HepG2 (cell line): Measurements from ENCODE around the gene BCL11B. TPM values are rescaled to one million over a fixed set of nuclear protein-coding genes. Genes with fewer than 3 reads are reported as not detected.

Experiments used
- ATAC-seq: fragments of 200-7000 bp; cut with Tn5 transposase; 3 replicates; pipeline ENCODE4 v1.9.1; 2020; ENCODE audit warnings: mild to moderate bottlenecking, moderate library complexity
- BruUV-seq: library from RNA; stranded (reverse); fragments of 400-500 nt; replicated peaks from 2 replicates; lab custom pipeline; 2021; lab: Mats Ljungman, UMichigan
- CTCF ChIA-PET: fragments of 300-600 bp; formaldehyde crosslinking; extraction: SDS; loops from one replicate; lab custom pipeline; 2021; ENCODE audit warnings: low total read pairs, inconsistent platforms, low intra/inter-chr PET ratio; lab: Yijun Ruan, JAX
- POLR2A ChIA-PET: fragments of 350-600 bp; sonication (Branson Sonifier 250); formaldehyde crosslinking; loops from one replicate; lab custom pipeline; 2020; ENCODE audit warnings: antibody characterized with exemption, inconsistent platforms; lab: Yijun Ruan, JAX
- DNase-seq: peaks from one replicate; pipeline ENCODE4 v3.0.0-alpha.2; 2015; ENCODE audit warnings: low spot score
- FAIRE-seq: peaks from 3 replicates; lab custom pipeline; 2011; peaks lifted over from hg19 to GRCh38; lab: Jason Lieb, UNC
- H2AFZ ChIP-seq: one replicate; pipeline ENCODE4 v1.6.1; 2011; ENCODE audit warnings: low read length, inconsistent platforms
- H3K27ac ChIP-seq: fragments of 300-600 bp; 3 replicates; pipeline ENCODE4 v1.8.0; 2011; ENCODE audit warnings: mixed run types, mild to moderate bottlenecking, mixed read lengths, low read length, inconsistent platforms; ENCODE audit not compliant: insufficient read depth; ENCODE audit errors: extremely low read length
- H3K27me3 ChIP-seq, 2 experiments: fragments of 200-600 bp in 1 of 2; 2 replicates in 1 of 2; 3 replicates in 1 of 2; pipeline versions ENCODE4 v1.6.0 to v1.8.0; 2011; ENCODE audit warnings: low read length in 2 of 2, mild to moderate bottlenecking in 2 of 2, moderate library complexity in 2 of 2, inconsistent platforms in 1 of 2; ENCODE audit not compliant: insufficient read depth in 2 of 2, control insufficient read depth in 1 of 2
- H3K36me3 ChIP-seq, 2 experiments: fragments of 200-600 bp in 1 of 2; replicated peaks in 1 of 2; 2 replicates in 1 of 2; 3 replicates in 1 of 2; pipeline versions ENCODE4 v1.5.1 to v1.8.0; 2011; ENCODE audit warnings: low read length in 2 of 2, inconsistent platforms in 1 of 2; ENCODE audit not compliant: insufficient read depth in 2 of 2, control insufficient read depth in 1 of 2
- H3K4me1 ChIP-seq: 2 replicates; pipeline ENCODE4 v1.5.1; 2012; ENCODE audit warnings: low read length, inconsistent platforms; ENCODE audit not compliant: insufficient read depth
- H3K4me2 ChIP-seq: 2 replicates; pipeline ENCODE4 v1.6.0; 2011; ENCODE audit warnings: low read depth, low read length, inconsistent platforms
- H3K4me3 ChIP-seq, 3 experiments: fragments of 200-600 bp in 1 of 3; sonication (generic), shearing (Covaris generic) in 1 of 3; replicated peaks in 1 of 3; 2 replicates each; pipeline ENCODE4 v1.5.1; 2011 to 2016; ENCODE audit warnings: low read length in 3 of 3, inconsistent platforms in 2 of 3, low read depth in 2 of 3, mild to moderate bottlenecking in 2 of 3, control low read depth in 1 of 3, mixed read lengths in 1 of 3; ENCODE audit not compliant: insufficient read depth in 1 of 3
- H3K79me2 ChIP-seq: one replicate; pipeline ENCODE4 v1.6.1; 2011; ENCODE audit warnings: low read length, inconsistent platforms; ENCODE audit not compliant: insufficient read depth
- H3K9ac ChIP-seq: 2 replicates; pipeline ENCODE4 v1.6.0; 2011; ENCODE audit warnings: mild to moderate bottlenecking, low read depth, low read length, inconsistent platforms; ENCODE audit not compliant: insufficient read depth
- H3K9me3 ChIP-seq: 2 replicates; pipeline ENCODE4 v1.5.1; 2012; ENCODE audit warnings: mild to moderate bottlenecking, low read length
- H4K20me1 ChIP-seq: 2 replicates; pipeline ENCODE4 v1.6.0; 2011; ENCODE audit warnings: inconsistent platforms, mild to moderate bottlenecking, low read length, moderate library complexity; ENCODE audit not compliant: insufficient read depth
- HOXA5 ChIP-seq: sonication (generic); formaldehyde crosslinking; IDR thresholded peaks from 2 replicates; pipeline ENCODE4 v1.4.0; 2020; ENCODE audit warnings: missing genetic modification reagents
- KDM5A ChIP-seq: fragments of 200-600 bp; sonication (generic); IDR thresholded peaks from 2 replicates; pipeline ENCODE4 v1.7.0; 2018; ENCODE audit warnings: antibody characterized with exemption, mild to moderate bottlenecking, low read length, borderline replicate concordance
- ZNF260 ChIP-seq: sonication (generic); formaldehyde crosslinking; IDR thresholded peaks from 2 replicates; pipeline ENCODE4 v1.4.0; 2020; ENCODE audit warnings: missing genetic modification reagents, low read depth, mild to moderate bottlenecking, borderline replicate concordance
- ZNF761 ChIP-seq: sonication (generic); formaldehyde crosslinking; conservative IDR thresholded peaks from 2 replicates; pipeline ENCODE4 v1.4.0; 2020; ENCODE audit warnings: mild to moderate bottlenecking, missing genetic modification reagents
- WGBS: methylation state at CpG from one replicate; pipeline ENCODE4 v1.1.6; 2017; ENCODE audit warnings: low lambda C conversion rate; 5-methylcytosine and 5-hydroxymethylcytosine counted together
- in situ Hi-C: cut with HindIII; loops from 2 replicates; pipeline ENCODE4 v1.10.0; 2017; ENCODE audit warnings: low pct_unique_long_range_greater_than_20kb; ENCODE audit not compliant: extremely low pct_ligation_motif_present
- intact Hi-C: fragments of 100-400 bp; cut with micrococcal nuclease; formaldehyde crosslinking; loops from one replicate; pipeline ENCODE4 v1.10.0; 2022; ENCODE audit not compliant: unreplicated experiment
- polyA plus RNA-seq, 8 experiments: library from polyadenylated mRNA; depleted of rRNA in 3 of 8; stranded (reverse) in 7 of 8; unstranded in 1 of 8; fragments of >200 nt; fragmentation: Illumina TruSeq in 4 of 8; extraction: Trizol in 4 of 8; gene quantifications; 2 replicates each; pipeline versions ENCODE4 v1.2.1 to v1.2.3, GENCODE V29; 2011 to 2016; ENCODE audit warnings: low read depth in 4 of 8, missing spikeins in 1 of 8, mixed read lengths in 1 of 8; ENCODE audit not compliant: insufficient read depth in 1 of 8
- total RNA-seq, 5 experiments: library from RNA; depleted of rRNA; stranded (reverse); fragments of >200 nt; fragmentation: Illumina TruSeq; extraction: Trizol; gene quantifications; 2 replicates each; pipeline ENCODE4 v1.2.3, GENCODE V29; 2016; ENCODE audit warnings: low read depth in 1 of 5
- TF ChIP-seq, protein P1 (sequence below): sonication (generic); formaldehyde crosslinking; IDR thresholded peaks from 2 replicates; pipeline ENCODE4 v1.4.0; 2020; ENCODE audit warnings: missing genetic modification reagents
- TF ChIP-seq, protein P2 (sequence below): sonication (generic); formaldehyde crosslinking; IDR thresholded peaks from 2 replicates; pipeline ENCODE4 v1.4.0; 2020; ENCODE audit warnings: missing genetic modification reagents, low read depth, mild to moderate bottlenecking, borderline replicate concordance
- TF ChIP-seq, protein P3 (sequence below): sonication (generic); formaldehyde crosslinking; IDR thresholded peaks from 2 replicates; pipeline ENCODE4 v1.8.1; 2023; ENCODE audit warnings: mild to moderate bottlenecking, inconsistent platforms, moderate library complexity, missing genetic modification reagents, borderline replicate concordance

The BCL11B gene
- total and polyA plus RNA-seq, 2 of the 13 experiments (the other 11 are each of a cell fraction or from before 2014, with no cell fraction given) = not detected

DNA sequence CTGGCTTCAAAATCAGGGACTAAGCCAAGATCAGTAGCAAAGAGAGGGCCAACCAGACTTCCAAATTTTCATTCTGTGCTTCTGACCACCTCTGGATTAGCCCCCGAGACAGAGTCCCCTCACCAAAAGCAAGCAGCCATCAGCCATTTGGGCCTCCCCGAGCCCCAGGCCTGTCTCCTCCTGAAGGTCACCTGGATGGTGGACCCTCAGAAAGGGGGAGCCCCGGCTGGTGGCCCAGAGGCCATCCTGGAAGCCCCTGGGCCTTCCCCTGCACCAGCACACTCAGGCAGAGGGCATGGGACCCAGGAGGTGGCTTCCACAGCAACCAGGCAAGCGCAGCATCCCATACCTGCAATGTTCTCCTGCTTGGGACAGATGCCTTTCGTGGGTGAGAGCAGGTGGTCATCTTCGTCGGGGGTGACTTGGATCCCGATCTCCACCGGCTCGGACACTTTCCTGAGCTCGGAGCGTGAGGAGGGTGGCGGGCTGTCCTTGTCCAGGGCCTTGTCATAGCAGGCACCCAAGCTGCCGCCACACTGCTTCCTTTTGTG, 14.8 kb downstream of the BCL11B start:
- Histone ChIP-seq H3K27me3 (peaks cover 3 to 70% of the 10 kb centered on the region in 2 experiments; a peak in 4 of 5 replicates), H4K20me1 (no peaks in the 10 kb centered on the region), H3K27ac (no peak overlapping the region), H3K36me3 (no peaks in the 10 kb centered on the region), H3K4me1 (no peaks in the 10 kb centered on the region), H2AFZ (no peak overlapping the region), H3K9me3 (no peaks in the 10 kb centered on the region), H3K4me3 (no peak overlapping the region), H3K79me2 (no peaks in the 10 kb centered on the region), H3K9ac (no peak overlapping the region), H3K4me2 (no peak overlapping the region)
- ChIA-PET POLR2A (no interaction called here), CTCF (no interaction called here)
- in situ Hi-C loops = loop anchor here (25.0 kb wide), 2 partner anchors 1120 to 1270 kb away; no protein-coding TSS in a partner anchor
- WGBS = 21% methylated on average over 11 of the region's 14 CpGs
- no TSS peak for BruUV-seq
- DNase-seq (no peak), FAIRE-seq (no peak), ATAC-seq (no peak)
- TF ChIP-seq, protein P1, sequence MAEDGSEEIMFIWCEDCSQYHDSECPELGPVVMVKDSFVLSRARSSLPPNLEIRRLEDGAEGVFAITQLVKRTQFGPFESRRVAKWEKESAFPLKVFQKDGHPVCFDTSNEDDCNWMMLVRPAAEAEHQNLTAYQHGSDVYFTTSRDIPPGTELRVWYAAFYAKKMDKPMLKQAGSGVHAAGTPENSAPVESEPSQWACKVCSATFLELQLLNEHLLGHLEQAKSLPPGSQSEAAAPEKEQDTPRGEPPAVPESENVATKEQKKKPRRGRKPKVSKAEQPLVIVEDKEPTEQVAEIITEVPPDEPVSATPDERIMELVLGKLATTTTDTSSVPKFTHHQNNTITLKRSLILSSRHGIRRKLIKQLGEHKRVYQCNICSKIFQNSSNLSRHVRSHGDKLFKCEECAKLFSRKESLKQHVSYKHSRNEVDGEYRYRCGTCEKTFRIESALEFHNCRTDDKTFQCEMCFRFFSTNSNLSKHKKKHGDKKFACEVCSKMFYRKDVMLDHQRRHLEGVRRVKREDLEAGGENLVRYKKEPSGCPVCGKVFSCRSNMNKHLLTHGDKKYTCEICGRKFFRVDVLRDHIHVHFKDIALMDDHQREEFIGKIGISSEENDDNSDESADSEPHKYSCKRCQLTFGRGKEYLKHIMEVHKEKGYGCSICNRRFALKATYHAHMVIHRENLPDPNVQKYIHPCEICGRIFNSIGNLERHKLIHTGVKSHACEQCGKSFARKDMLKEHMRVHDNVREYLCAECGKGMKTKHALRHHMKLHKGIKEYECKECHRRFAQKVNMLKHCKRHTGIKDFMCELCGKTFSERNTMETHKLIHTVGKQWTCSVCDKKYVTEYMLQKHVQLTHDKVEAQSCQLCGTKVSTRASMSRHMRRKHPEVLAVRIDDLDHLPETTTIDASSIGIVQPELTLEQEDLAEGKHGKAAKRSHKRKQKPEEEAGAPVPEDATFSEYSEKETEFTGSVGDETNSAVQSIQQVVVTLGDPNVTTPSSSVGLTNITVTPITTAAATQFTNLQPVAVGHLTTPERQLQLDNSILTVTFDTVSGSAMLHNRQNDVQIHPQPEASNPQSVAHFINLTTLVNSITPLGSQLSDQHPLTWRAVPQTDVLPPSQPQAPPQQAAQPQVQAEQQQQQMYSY (CRISPR knock-in tag) = no peak
- no peak for TF ChIP-seq HOXA5
- TF ChIP-seq, protein P2, sequence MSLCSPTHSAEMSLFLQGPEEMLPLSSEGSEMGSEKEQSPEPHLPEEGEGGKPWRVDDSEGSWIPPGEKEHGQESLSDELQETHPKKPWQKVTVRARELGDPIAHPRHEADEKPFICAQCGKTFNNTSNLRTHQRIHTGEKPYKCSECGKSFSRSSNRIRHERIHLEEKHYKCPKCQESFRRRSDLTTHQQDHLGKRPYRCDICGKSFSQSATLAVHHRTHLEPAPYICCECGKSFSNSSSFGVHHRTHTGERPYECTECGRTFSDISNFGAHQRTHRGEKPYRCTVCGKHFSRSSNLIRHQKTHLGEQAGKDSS (CRISPR knock-in tag) = no peak
- no peak for TF ChIP-seq ZNF761 (CRISPR knock-in tag)
- no peak for TF ChIP-seq ZNF260
- TF ChIP-seq, protein P3, sequence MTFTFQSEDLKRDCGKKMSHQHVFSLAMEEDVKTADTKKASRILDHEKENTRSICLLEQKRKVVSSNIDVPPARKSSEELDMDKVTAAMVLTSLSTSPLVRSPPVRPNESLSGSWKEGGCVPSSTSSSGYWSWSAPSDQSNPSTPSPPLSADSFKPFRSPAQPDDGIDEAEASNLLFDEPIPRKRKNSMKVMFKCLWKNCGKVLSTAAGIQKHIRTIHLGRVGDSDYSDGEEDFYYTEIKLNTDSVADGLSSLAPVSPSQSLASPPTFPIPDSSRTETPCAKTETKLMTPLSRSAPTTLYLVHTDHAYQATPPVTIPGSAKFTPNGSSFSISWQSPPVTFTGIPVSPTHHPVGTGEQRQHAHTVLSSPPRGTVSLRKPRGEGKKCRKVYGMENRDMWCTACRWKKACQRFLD = no peak
- no peak for TF ChIP-seq KDM5A
- intact Hi-C loops = loop anchor here (5.0 kb wide), 1 partner anchor 715 kb away; no protein-coding TSS in a partner anchor
